Gastroesophageal sphincter (tissue), 3 donors: ENCODE measurements around the gene KLRK1.
"Not testable (repeated sequence)": the region's sequence is repeated elsewhere in the genome, so short reads cannot be mapped to it uniquely, and the experiment has no call there.

Source experiments
- CTCF ChIP-seq, 4 experiments: fragments of 200-600 bp in 2 of 4; fragments of 450-650 bp in 2 of 4; sonication (generic) in 1 of 4; IDR thresholded peaks; one replicate each; pipeline ENCODE4 v1.5.1; 2017 to 2019; ENCODE audit warnings: antibody characterized with exemption in 4 of 4, mild to moderate bottlenecking in 2 of 4, moderate library complexity in 2 of 4
- EP300 ChIP-seq: sonication (generic); formaldehyde crosslinking; IDR thresholded peaks from one replicate; pipeline ENCODE4 v1.6.1; 2017; ENCODE audit warnings: antibody characterized with exemption, mild to moderate bottlenecking
- POLR2AphosphoS5 ChIP-seq: sonication (generic); formaldehyde crosslinking; IDR thresholded peaks from one replicate; pipeline ENCODE4 v1.6.1; 2017; ENCODE audit warnings: antibody characterized with exemption

- TF ChIP-seq POLR2AphosphoS5; CTCF (IDR thresholded peaks at IDR 0.05); EP300: not testable (repeated sequence)
These were observed 34.5 kb upstream of the KLRK1 start for GRCh38 chr12:10424260-10424899.
